H9 (cell line): ENCODE results near the gene SMIM13. TPM values are rescaled to one million over a fixed set of nuclear protein-coding genes. Genes with fewer than 3 reads are reported as not detected.

Source experiments
- DNase-seq: peaks from one replicate; pipeline ENCODE4 v3.0.0-alpha.2; 2017
- H2AFZ ChIP-seq: one replicate; pipeline ENCODE4 v1.6.1; 2013; ENCODE audit warnings: mild to moderate bottlenecking, low read length, control low read depth, moderate library complexity
- H2AK5ac ChIP-seq: 2 replicates; pipeline ENCODE4 v1.6.1; 2013; ENCODE audit warnings: low read length, control low read depth, mixed read lengths; ENCODE audit not compliant: insufficient read length
- H2BK120ac ChIP-seq: one replicate; pipeline ENCODE4 v1.6.1; 2013; ENCODE audit warnings: low read depth, mild to moderate bottlenecking, low read length, control low read depth, inconsistent platforms; ENCODE audit not compliant: poor library complexity, severe bottlenecking
- H2BK12ac ChIP-seq: 2 replicates; pipeline ENCODE4 v1.6.1; 2013; ENCODE audit warnings: low read length, control low read depth, mixed read lengths, low read depth; ENCODE audit not compliant: insufficient read length
- H2BK15ac ChIP-seq: 2 replicates; pipeline ENCODE4 v1.6.1; 2013; ENCODE audit warnings: low read depth, low read length, control low read depth
- H2BK20ac ChIP-seq: one replicate; pipeline ENCODE4 v1.6.1; 2013; ENCODE audit warnings: low read depth, mild to moderate bottlenecking, low read length, control low read depth, inconsistent platforms; ENCODE audit not compliant: poor library complexity, severe bottlenecking
- H2BK5ac ChIP-seq: 2 replicates; pipeline ENCODE4 v1.6.1; 2013; ENCODE audit warnings: low read length, control low read depth, mixed read lengths; ENCODE audit not compliant: insufficient read length
- H3K14ac ChIP-seq: 2 replicates; pipeline ENCODE4 v1.6.1; 2013; ENCODE audit warnings: low read length, control low read depth; ENCODE audit not compliant: insufficient read depth
- H3K18ac ChIP-seq: 2 replicates; pipeline ENCODE4 v1.6.1; 2013; ENCODE audit warnings: low read depth, mild to moderate bottlenecking, mixed read lengths, low read length, control low read depth; ENCODE audit not compliant: insufficient read length
- H3K23ac ChIP-seq: 2 replicates; pipeline ENCODE4 v1.6.1; 2013; ENCODE audit warnings: low read length, control low read depth, mixed read lengths, low read depth; ENCODE audit not compliant: insufficient read length
- H3K23me2 ChIP-seq: 2 replicates; pipeline ENCODE4 v1.6.1; 2013; ENCODE audit warnings: low read depth, mild to moderate bottlenecking, mixed read lengths, low read length, control low read depth; ENCODE audit not compliant: insufficient read length, poor library complexity, severe bottlenecking
- H3K27ac ChIP-seq: 2 replicates; pipeline ENCODE4 v1.5.1; 2013; ENCODE audit warnings: low read length, control low read depth, mixed read lengths, low read depth; ENCODE audit not compliant: insufficient read length
- H3K27me3 ChIP-seq: 2 replicates; pipeline ENCODE4 v1.6.1; 2013; ENCODE audit warnings: low read length, control low read depth, inconsistent platforms; ENCODE audit not compliant: insufficient read depth
- H3K4ac ChIP-seq: 2 replicates; pipeline ENCODE4 v1.6.1; 2013; ENCODE audit warnings: low read depth, mild to moderate bottlenecking, control low read depth, inconsistent platforms, low read length, moderate library complexity
- H3K4me1 ChIP-seq: 2 replicates; pipeline ENCODE4 v1.6.1; 2013; ENCODE audit warnings: low read length, control low read depth, inconsistent platforms; ENCODE audit not compliant: insufficient read depth
- H3K4me2 ChIP-seq: 2 replicates; pipeline ENCODE4 v1.6.1; 2013; ENCODE audit warnings: low read length, control low read depth, mixed read lengths; ENCODE audit not compliant: insufficient read length, insufficient read depth
- H3K56ac ChIP-seq: 2 replicates; pipeline ENCODE4 v1.6.1; 2013; ENCODE audit warnings: low read depth, mild to moderate bottlenecking, mixed read lengths, low read length, control low read depth; ENCODE audit not compliant: insufficient read length
- H3K79me1 ChIP-seq: 2 replicates; pipeline ENCODE4 v1.6.1; 2013; ENCODE audit warnings: low read depth, mild to moderate bottlenecking, moderate library complexity, low read length, control low read depth, inconsistent platforms; ENCODE audit not compliant: insufficient read depth, poor library complexity, severe bottlenecking
- H3K79me2 ChIP-seq: 2 replicates; pipeline ENCODE4 v1.6.1; 2013; ENCODE audit warnings: low read length, control low read depth, inconsistent platforms; ENCODE audit not compliant: insufficient read depth
- H3K9ac ChIP-seq: 2 replicates; pipeline ENCODE4 v1.6.1; 2013; ENCODE audit warnings: low read length, control low read depth, mixed read lengths; ENCODE audit not compliant: insufficient read length; ENCODE audit errors: extremely low read depth
- H3K9me3 ChIP-seq: one replicate; pipeline ENCODE4 v1.6.1; 2013; ENCODE audit warnings: low read depth, low read length, inconsistent platforms; ENCODE audit not compliant: control insufficient read depth
- H3T11ph ChIP-seq: one replicate; pipeline ENCODE4 v1.6.1; 2013; ENCODE audit warnings: mild to moderate bottlenecking, low read length, control low read depth, inconsistent platforms
- H4K20me1 ChIP-seq: one replicate; pipeline ENCODE4 v1.6.1; 2013; ENCODE audit not compliant: control insufficient read depth, insufficient read length, insufficient read depth
- H4K5ac ChIP-seq: 2 replicates; pipeline ENCODE4 v1.6.1; 2013; ENCODE audit warnings: low read depth, mild to moderate bottlenecking, mixed read lengths, low read length, control low read depth; ENCODE audit not compliant: insufficient read length
- H4K8ac ChIP-seq: replicated peaks from 2 replicates; pipeline ENCODE4 v1.6.1; 2013; ENCODE audit warnings: low read length, control low read depth, mixed read lengths, low read depth; ENCODE audit not compliant: insufficient read length
- H4K91ac ChIP-seq: 2 replicates; pipeline ENCODE4 v1.6.1; 2013; ENCODE audit warnings: low read depth, mild to moderate bottlenecking, moderate library complexity, mixed read lengths, low read length, control low read depth; ENCODE audit not compliant: insufficient read length
- H3K27ac Mint-ChIP-seq, 3 experiments: 2 replicates in 2 of 3; 3 replicates in 1 of 3; pipeline ENCODE4 v1.8.0; 2020 to 2021; ENCODE audit warnings: mixed read lengths in 3 of 3, mild to moderate bottlenecking in 1 of 3, moderate library complexity in 1 of 3
- H3K27me3 Mint-ChIP-seq: 2 replicates; pipeline ENCODE4 v1.8.0; 2021; ENCODE audit warnings: low read depth, mild to moderate bottlenecking, moderate library complexity, mixed read lengths
- H3K36me3 Mint-ChIP-seq, 3 experiments: 2 replicates in 2 of 3; 3 replicates in 1 of 3; pipeline ENCODE4 v1.8.0; 2020 to 2021; ENCODE audit warnings: low read depth in 3 of 3, mixed read lengths in 3 of 3; ENCODE audit not compliant: insufficient read depth in 1 of 3
- H3K4me1 Mint-ChIP-seq, 2 experiments: 2 replicates each; pipeline ENCODE4 v1.8.0; 2020; ENCODE audit warnings: mixed read lengths in 2 of 2
- H3K4me3 Mint-ChIP-seq, 2 experiments: 2 replicates in 1 of 2; 3 replicates in 1 of 2; pipeline ENCODE4 v1.8.0; 2020 to 2021; ENCODE audit warnings: mild to moderate bottlenecking in 2 of 2, mixed read lengths in 2 of 2, moderate library complexity in 1 of 2
- H3K9me3 Mint-ChIP-seq, 2 experiments: 2 replicates in 1 of 2; 3 replicates in 1 of 2; pipeline ENCODE4 v1.8.0; 2020; ENCODE audit warnings: mild to moderate bottlenecking in 2 of 2, mixed read lengths in 2 of 2, moderate library complexity in 1 of 2
- WGBS: extraction: QIAGEN DNeasy Blood & Tissue Kit; methylation state at CpG from one replicate; pipeline ENCODE4 v1.1.7; 2013; ENCODE audit warnings: missing lambda C conversion rate, low lambda C conversion rate, mixed read lengths; ENCODE audit not compliant: insufficient read length; ENCODE audit errors: extremely low coverage; 5-methylcytosine and 5-hydroxymethylcytosine counted together
- total RNA-seq: library from RNA; stranded (reverse); gene quantifications from 2 replicates; pipeline ENCODE4 v1.2.1, GENCODE V29; 2021
- TF ChIP-seq, protein P1 (sequence below): fragments of 200-600 bp; sonication (generic); conservative IDR thresholded peaks from 3 replicates; pipeline ENCODE4 v1.8.0; 2021; ENCODE audit warnings: antibody characterized with exemption, mild to moderate bottlenecking

SMIM13 gene
- total RNA-seq, 1 experiment from 2014 or later: 10.6 TPM

DNA sequence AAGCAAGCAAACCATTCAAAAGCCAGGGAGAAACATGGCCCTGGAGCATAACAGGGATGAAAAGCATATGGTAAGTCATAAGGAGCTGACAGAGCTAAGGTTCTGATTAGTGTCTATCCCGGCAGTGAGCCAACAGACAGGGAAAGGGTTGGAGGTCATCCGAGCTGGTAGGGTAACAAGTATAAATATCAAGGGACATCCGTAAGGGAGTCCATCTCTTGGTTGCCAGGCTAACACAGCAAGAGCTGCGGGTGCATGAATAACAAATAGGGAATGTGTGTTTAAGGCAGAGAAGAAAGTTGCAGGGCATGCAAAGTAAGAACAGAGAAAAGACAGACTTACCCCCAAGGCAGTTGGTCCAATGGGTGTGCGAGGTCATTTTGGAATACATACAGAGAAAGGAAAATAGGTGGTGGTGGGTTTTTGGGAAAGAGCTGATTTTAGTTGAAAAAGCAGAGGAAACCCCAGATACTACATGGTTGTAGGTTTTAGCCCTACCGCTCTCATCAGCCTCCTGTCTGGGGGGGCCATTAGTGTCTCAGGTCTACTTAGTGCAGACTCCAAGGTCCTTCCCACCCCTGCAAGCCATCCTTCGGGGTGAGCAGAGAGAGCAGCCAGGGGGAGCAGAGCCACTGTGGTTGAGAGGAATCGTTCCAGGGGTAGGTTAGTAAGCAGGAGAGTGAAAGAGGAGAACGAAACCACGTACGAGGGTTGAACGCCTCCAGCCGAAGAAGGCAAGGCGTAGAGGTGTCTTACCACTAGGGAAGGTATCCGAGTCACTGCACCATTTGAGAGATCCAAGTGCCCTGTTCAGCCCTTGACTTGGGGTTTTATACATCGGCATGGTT, 17.5 kb downstream of the SMIM13 start, which contains the start of gene ERVFRD-1:
ERVFRD-1 (minus strand) TSS at position 805 of the 848 bp plus-strand sequence. CDS start 6,415 bp downstream, outside the sequence.
- no peak within 1 kb of the TSS for H4K5ac ChIP-seq
- peaks cover 12% of the 10 kb centered on the region; the same call in 1 of the 2 replicates for H3K4me1 ChIP-seq
- H3K27me3 Mint-ChIP-seq: no peaks in the 10 kb centered on the region
- no peak within 1 kb of the TSS for H3K4ac ChIP-seq
- H3K9ac ChIP-seq: no peak within 1 kb of the TSS
- peaks cover 3% of the 10 kb centered on the region for H4K20me1 ChIP-seq
- H3K56ac ChIP-seq: no peak within 1 kb of the TSS
- H3K23me2 ChIP-seq: no peaks in the 10 kb centered on the region
- H3K36me3 Mint-ChIP-seq: no peaks in the 10 kb centered on the region; a peak in 1 of 7 replicates
- WGBS: no CpG with 5 or more reads among the region's 16 CpGs
- no peak within 1 kb of the TSS for H4K8ac ChIP-seq
- H3K9me3 ChIP-seq: no peaks in the 10 kb centered on the region
- no peak within 1 kb of the TSS for H3K27ac ChIP-seq
- no peak within 1 kb of the TSS for H2AFZ ChIP-seq
- H3K79me1 ChIP-seq: peaks cover 15% of the 10 kb centered on the region
- DNase-seq: no peak
- H3K23ac ChIP-seq: no peak within 1 kb of the TSS
- H2BK20ac ChIP-seq: no peak within 1 kb of the TSS
- TF ChIP-seq, protein P1, sequence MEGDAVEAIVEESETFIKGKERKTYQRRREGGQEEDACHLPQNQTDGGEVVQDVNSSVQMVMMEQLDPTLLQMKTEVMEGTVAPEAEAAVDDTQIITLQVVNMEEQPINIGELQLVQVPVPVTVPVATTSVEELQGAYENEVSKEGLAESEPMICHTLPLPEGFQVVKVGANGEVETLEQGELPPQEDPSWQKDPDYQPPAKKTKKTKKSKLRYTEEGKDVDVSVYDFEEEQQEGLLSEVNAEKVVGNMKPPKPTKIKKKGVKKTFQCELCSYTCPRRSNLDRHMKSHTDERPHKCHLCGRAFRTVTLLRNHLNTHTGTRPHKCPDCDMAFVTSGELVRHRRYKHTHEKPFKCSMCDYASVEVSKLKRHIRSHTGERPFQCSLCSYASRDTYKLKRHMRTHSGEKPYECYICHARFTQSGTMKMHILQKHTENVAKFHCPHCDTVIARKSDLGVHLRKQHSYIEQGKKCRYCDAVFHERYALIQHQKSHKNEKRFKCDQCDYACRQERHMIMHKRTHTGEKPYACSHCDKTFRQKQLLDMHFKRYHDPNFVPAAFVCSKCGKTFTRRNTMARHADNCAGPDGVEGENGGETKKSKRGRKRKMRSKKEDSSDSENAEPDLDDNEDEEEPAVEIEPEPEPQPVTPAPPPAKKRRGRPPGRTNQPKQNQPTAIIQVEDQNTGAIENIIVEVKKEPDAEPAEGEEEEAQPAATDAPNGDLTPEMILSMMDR: no peak
- H2BK5ac ChIP-seq: no peak within 1 kb of the TSS
- H3K14ac ChIP-seq: no peak within 1 kb of the TSS
- peak within 1 kb of the TSS; percentile 37 to 70 (median 58); a peak in 5 of 7 replicates for H3K27ac Mint-ChIP-seq
- H3T11ph ChIP-seq: no peak within 1 kb of the TSS
- no peak within 1 kb of the TSS for H4K91ac ChIP-seq
- no peak within 1 kb of the TSS for H3K18ac ChIP-seq
- H2BK120ac ChIP-seq: no peak within 1 kb of the TSS
- no peak within 1 kb of the TSS for H2AK5ac ChIP-seq
- peaks cover 42 to 43% of the 10 kb centered on the region in 2 experiments for H3K4me1 Mint-ChIP-seq
- H3K4me3 Mint-ChIP-seq: no peak within 1 kb of the TSS; a peak in 1 of 5 replicates
- no peaks in the 10 kb centered on the region for H3K9me3 Mint-ChIP-seq
- H3K79me2 ChIP-seq: peaks cover 5% of the 10 kb centered on the region; the same call in 1 of the 2 replicates
- no peak within 1 kb of the TSS for H3K4me2 ChIP-seq
- H2BK15ac ChIP-seq: no peak within 1 kb of the TSS
- no peak within 1 kb of the TSS for H2BK12ac ChIP-seq
- no peaks in the 10 kb centered on the region for H3K27me3 ChIP-seq
